GM12878 (cell line): ENCODE data around the gene ENOX1. TPM values are rescaled to one million over a fixed set of nuclear protein-coding genes. Genes with fewer than 3 reads are reported as not detected.

Source experiments
- NBN ChIP-seq: fragments of 450-650 bp; IDR thresholded peaks from 2 replicates; pipeline ENCODE4 v1.6.1; 2016
- POLR2A ChIP-seq: IDR thresholded peaks from 2 replicates; pipeline ENCODE4 v1.6.1; 2011; ENCODE audit warnings: low read depth, mild to moderate bottlenecking, low read length
- TCF7 ChIP-seq: IDR thresholded peaks from 2 replicates; pipeline ENCODE4 v1.6.1; 2014; ENCODE audit warnings: antibody characterized with exemption, borderline replicate concordance
- polyA plus RNA-seq, 11 experiments: library from polyadenylated mRNA; depleted of rRNA in 4 of 11; unstranded in 6 of 11; stranded (reverse) in 5 of 11; fragments of >200 nt; fragmentation: Nextera tagmentation in 4 of 11; fragmentation: Illumina TruSeq in 1 of 11; extraction: Ambion mirVana in 4 of 11; extraction: Trizol in 1 of 11; gene quantifications; 1 replicate in 1 of 11; 2 replicates in 10 of 11; pipeline versions ENCODE4 v1.2.1 to v1.2.3, GENCODE V29; 2011 to 2016; ENCODE audit warnings: inconsistent platforms in 2 of 11, missing spikeins in 2 of 11, low read depth in 1 of 11
- total RNA-seq, 4 experiments: library from RNA; depleted of rRNA in 3 of 4; stranded (reverse); fragments of >200 nt in 3 of 4; fragmentation: Illumina TruSeq in 1 of 4; extraction: Trizol in 1 of 4; gene quantifications; 2 replicates each; pipeline versions ENCODE4 v1.2.1 to v1.2.3, GENCODE V29; 2013 to 2021
- TF ChIP-seq, protein P1 (sequence below): fragments of 450-650 bp; conservative IDR thresholded peaks from 2 replicates; pipeline ENCODE4 v1.6.1; 2017; ENCODE audit warnings: mild to moderate bottlenecking, moderate library complexity
- TF ChIP-seq, protein P2 (sequence below): IDR thresholded peaks from 2 replicates; pipeline ENCODE4 v1.6.1; 2012; ENCODE audit warnings: mild to moderate bottlenecking, low read depth, low read length
- TF ChIP-seq, protein P3 (sequence below): fragments of 450-650 bp; IDR thresholded peaks from 2 replicates; pipeline ENCODE4 v1.6.1; 2017; ENCODE audit warnings: mild to moderate bottlenecking, low read depth, inconsistent platforms; ENCODE audit not compliant: poor library complexity, severe bottlenecking
- TF ChIP-seq, protein P4 (sequence below): IDR thresholded peaks from 2 replicates; pipeline ENCODE4 v1.6.1; 2012; ENCODE audit warnings: low read depth, low read length, improper control_type of control experiment

The ENOX1 gene
- total and polyA plus RNA-seq, 10 of the 15 experiments (the other 5 are each of a cell fraction or from before 2014, with no cell fraction given): 0.11 to 0.26 (median 0.15) TPM

DNA sequence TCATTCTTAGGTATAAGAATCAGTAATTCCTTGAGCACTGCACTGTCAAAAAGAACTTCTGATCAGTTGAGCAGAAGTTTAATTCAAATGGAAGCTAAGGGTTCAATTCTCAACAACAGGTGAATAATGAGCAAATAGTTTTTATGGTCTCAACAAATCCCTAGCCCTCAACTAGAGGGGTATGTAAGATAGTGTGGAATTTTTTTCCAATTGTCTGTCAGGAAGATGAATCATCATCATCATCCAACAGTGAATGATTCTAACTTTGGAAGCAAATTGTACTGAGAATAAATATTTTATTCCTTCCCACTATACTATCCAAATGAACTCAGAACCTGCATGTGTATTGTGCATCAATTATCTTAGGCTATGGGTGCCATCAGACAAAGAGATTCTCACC is 372.7 kb downstream of the ENOX1 start (continued):
- TF ChIP-seq, protein P1, sequence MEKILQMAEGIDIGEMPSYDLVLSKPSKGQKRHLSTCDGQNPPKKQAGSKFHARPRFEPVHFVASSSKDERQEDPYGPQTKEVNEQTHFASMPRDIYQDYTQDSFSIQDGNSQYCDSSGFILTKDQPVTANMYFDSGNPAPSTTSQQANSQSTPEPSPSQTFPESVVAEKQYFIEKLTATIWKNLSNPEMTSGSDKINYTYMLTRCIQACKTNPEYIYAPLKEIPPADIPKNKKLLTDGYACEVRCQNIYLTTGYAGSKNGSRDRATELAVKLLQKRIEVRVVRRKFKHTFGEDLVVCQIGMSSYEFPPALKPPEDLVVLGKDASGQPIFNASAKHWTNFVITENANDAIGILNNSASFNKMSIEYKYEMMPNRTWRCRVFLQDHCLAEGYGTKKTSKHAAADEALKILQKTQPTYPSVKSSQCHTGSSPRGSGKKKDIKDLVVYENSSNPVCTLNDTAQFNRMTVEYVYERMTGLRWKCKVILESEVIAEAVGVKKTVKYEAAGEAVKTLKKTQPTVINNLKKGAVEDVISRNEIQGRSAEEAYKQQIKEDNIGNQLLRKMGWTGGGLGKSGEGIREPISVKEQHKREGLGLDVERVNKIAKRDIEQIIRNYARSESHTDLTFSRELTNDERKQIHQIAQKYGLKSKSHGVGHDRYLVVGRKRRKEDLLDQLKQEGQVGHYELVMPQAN: no peak
- TF ChIP-seq TCF7: no peak
- TF ChIP-seq NBN: no peak
- TF ChIP-seq POLR2A: no peak
- TF ChIP-seq, protein P2, sequence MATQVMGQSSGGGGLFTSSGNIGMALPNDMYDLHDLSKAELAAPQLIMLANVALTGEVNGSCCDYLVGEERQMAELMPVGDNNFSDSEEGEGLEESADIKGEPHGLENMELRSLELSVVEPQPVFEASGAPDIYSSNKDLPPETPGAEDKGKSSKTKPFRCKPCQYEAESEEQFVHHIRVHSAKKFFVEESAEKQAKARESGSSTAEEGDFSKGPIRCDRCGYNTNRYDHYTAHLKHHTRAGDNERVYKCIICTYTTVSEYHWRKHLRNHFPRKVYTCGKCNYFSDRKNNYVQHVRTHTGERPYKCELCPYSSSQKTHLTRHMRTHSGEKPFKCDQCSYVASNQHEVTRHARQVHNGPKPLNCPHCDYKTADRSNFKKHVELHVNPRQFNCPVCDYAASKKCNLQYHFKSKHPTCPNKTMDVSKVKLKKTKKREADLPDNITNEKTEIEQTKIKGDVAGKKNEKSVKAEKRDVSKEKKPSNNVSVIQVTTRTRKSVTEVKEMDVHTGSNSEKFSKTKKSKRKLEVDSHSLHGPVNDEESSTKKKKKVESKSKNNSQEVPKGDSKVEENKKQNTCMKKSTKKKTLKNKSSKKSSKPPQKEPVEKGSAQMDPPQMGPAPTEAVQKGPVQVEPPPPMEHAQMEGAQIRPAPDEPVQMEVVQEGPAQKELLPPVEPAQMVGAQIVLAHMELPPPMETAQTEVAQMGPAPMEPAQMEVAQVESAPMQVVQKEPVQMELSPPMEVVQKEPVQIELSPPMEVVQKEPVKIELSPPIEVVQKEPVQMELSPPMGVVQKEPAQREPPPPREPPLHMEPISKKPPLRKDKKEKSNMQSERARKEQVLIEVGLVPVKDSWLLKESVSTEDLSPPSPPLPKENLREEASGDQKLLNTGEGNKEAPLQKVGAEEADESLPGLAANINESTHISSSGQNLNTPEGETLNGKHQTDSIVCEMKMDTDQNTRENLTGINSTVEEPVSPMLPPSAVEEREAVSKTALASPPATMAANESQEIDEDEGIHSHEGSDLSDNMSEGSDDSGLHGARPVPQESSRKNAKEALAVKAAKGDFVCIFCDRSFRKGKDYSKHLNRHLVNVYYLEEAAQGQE: no peak
- TF ChIP-seq, protein P3, sequence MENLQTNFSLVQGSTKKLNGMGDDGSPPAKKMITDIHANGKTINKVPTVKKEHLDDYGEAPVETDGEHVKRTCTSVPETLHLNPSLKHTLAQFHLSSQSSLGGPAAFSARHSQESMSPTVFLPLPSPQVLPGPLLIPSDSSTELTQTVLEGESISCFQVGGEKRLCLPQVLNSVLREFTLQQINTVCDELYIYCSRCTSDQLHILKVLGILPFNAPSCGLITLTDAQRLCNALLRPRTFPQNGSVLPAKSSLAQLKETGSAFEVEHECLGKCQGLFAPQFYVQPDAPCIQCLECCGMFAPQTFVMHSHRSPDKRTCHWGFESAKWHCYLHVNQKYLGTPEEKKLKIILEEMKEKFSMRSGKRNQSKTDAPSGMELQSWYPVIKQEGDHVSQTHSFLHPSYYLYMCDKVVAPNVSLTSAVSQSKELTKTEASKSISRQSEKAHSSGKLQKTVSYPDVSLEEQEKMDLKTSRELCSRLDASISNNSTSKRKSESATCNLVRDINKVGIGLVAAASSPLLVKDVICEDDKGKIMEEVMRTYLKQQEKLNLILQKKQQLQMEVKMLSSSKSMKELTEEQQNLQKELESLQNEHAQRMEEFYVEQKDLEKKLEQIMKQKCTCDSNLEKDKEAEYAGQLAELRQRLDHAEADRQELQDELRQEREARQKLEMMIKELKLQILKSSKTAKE: no peak
- TF ChIP-seq, protein P4, sequence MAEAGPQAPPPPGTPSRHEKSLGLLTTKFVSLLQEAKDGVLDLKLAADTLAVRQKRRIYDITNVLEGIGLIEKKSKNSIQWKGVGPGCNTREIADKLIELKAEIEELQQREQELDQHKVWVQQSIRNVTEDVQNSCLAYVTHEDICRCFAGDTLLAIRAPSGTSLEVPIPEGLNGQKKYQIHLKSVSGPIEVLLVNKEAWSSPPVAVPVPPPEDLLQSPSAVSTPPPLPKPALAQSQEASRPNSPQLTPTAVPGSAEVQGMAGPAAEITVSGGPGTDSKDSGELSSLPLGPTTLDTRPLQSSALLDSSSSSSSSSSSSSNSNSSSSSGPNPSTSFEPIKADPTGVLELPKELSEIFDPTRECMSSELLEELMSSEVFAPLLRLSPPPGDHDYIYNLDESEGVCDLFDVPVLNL: no peak
